PC-3 (cell line): ENCODE results near the gene BRD9. TPM values are rescaled to one million over a fixed set of nuclear protein-coding genes. Genes with fewer than 3 reads are reported as not detected.
"Not testable (repeated sequence)": the region's sequence is repeated elsewhere in the genome, so short reads cannot be mapped to it uniquely, and the experiment has no call there.

Experiments used
- ATAC-seq: fragments of 200-7000 bp; cut with Tn5 transposase; 2 replicates; pipeline ENCODE4 v1.9.1; 2020; ENCODE audit warnings: mild to moderate bottlenecking, moderate library complexity
- BruUV-seq: library from RNA; stranded (reverse); fragments of 400-500 nt; replicated peaks from 2 replicates; lab custom pipeline; 2021; lab: Mats Ljungman, UMichigan
- CTCF ChIA-PET: fragments of 300-600 bp; sonication (Branson Sonifier 250); formaldehyde crosslinking; loops from one replicate; lab custom pipeline; 2022; ENCODE audit warnings: antibody characterized with exemption; lab: Charles Lee
- POLR2A ChIA-PET: fragments of 300-600 bp; sonication (Branson Sonifier 250); formaldehyde crosslinking; loops from one replicate; lab custom pipeline; 2022; ENCODE audit warnings: antibody characterized with exemption; ENCODE audit not compliant: unreplicated experiment; lab: Charles Lee
- DNase-seq: peaks from one replicate; pipeline ENCODE4 v3.0.0-alpha.2; 2015
- H2AFZ ChIP-seq: fragments of 300-600 bp; sonication (generic); 2 replicates; pipeline ENCODE4 v1.6.0; 2016; ENCODE audit warnings: antibody characterized with exemption, low read length
- H3F3A ChIP-seq: fragments of 300-600 bp; sonication (generic); one replicate; pipeline ENCODE4 v1.6.0; 2017; ENCODE audit warnings: antibody characterized with exemption, low read length, control low read depth, mild to moderate bottlenecking; ENCODE audit not compliant: unreplicated experiment
- H3K27ac ChIP-seq: fragments of 300-600 bp; sonication (generic); 2 replicates; pipeline ENCODE4 v1.5.1; 2016; ENCODE audit warnings: mild to moderate bottlenecking, low read length
- H3K27me3 ChIP-seq: fragments of 300-600 bp; sonication (generic); 2 replicates; pipeline ENCODE4 v1.6.1; 2016; ENCODE audit warnings: low read length, mixed read lengths
- H3K36me3 ChIP-seq: fragments of 300-600 bp; sonication (generic); 2 replicates; pipeline ENCODE4 v1.6.1; 2016; ENCODE audit warnings: low read depth, mixed run types, low read length, mixed read lengths
- H3K4me1 ChIP-seq: fragments of 300-600 bp; sonication (generic); 2 replicates; pipeline ENCODE4 v1.5.1; 2016; ENCODE audit warnings: low read length; ENCODE audit not compliant: insufficient read depth
- H3K4me2 ChIP-seq: fragments of 300-600 bp; sonication (generic); 2 replicates; pipeline ENCODE4 v1.6.0; 2016; ENCODE audit warnings: low read length
- H3K4me3 ChIP-seq: fragments of 300-600 bp; sonication (generic); 2 replicates; pipeline ENCODE4 v1.5.1; 2016; ENCODE audit warnings: mild to moderate bottlenecking, low read length, mixed read lengths
- H3K79me2 ChIP-seq: fragments of 300-600 bp; sonication (generic); 2 replicates; pipeline ENCODE4 v1.6.1; 2017; ENCODE audit warnings: low read length, mixed read lengths
- H3K9ac ChIP-seq: fragments of 300-600 bp; sonication (generic); 2 replicates; pipeline ENCODE4 v1.6.0; 2016; ENCODE audit warnings: mild to moderate bottlenecking, low read length
- H3K9me2 ChIP-seq: fragments of 300-600 bp; sonication (generic); replicated peaks from 2 replicates; pipeline ENCODE4 v1.6.1; 2016; ENCODE audit warnings: mixed run types, low read length, mixed read lengths
- H3K9me3 ChIP-seq: fragments of 300-600 bp; sonication (generic); 2 replicates; pipeline ENCODE4 v1.6.1; 2016; ENCODE audit warnings: low read length, mixed read lengths
- H4K20me1 ChIP-seq: fragments of 300-600 bp; sonication (generic); 2 replicates; pipeline ENCODE4 v1.6.1; 2016; ENCODE audit warnings: low read length, mixed read lengths
- CTCF ChIP-seq: fragments of 300-600 bp; sonication (generic); conservative IDR thresholded peaks from 2 replicates; pipeline ENCODE4 v1.5.1; 2017; ENCODE audit warnings: antibody characterized with exemption, low read depth, mild to moderate bottlenecking, low read length
- EZH2 ChIP-seq: fragments of 300-600 bp; sonication (generic); IDR thresholded peaks from one replicate; pipeline ENCODE4 v1.6.1; 2017; ENCODE audit warnings: antibody characterized with exemption, mild to moderate bottlenecking, low read length; ENCODE audit not compliant: unreplicated experiment
- EZH2phosphoT487 ChIP-seq: fragments of 300-600 bp; sonication (generic); IDR thresholded peaks from 2 replicates; pipeline ENCODE4 v1.6.1; 2018; ENCODE audit warnings: mild to moderate bottlenecking, antibody characterized with exemption, low read length, borderline replicate concordance
- intact Hi-C: fragments of 100-400 bp; cut with micrococcal nuclease; formaldehyde crosslinking; loops from 2 replicates; pipeline ENCODE4 v1.9.0; 2023
- total RNA-seq: library from RNA; depleted of rRNA; stranded (reverse); fragments of >200 nt; gene quantifications from 2 replicates; pipeline ENCODE4 v1.2.3, GENCODE V29; 2014

Gene BRD9
- total RNA-seq, 1 experiment from 2014 or later: 50.4 TPM

GRCh38 chr5:916441-917293 is 24.1 kb upstream of the BRD9 start:
- intact Hi-C loops: no loop called here
- ATAC-seq (no peak), DNase-seq (no peak)
- Histone ChIP-seq H3K4me2 (no peak overlapping the region), H3K9ac (no peak overlapping the region), H4K20me1 (no peaks in the 10 kb centered on the region), H3K27ac (no peak overlapping the region), H3K27me3 (no peaks in the 10 kb centered on the region), H3K9me2 (no peaks in the 10 kb centered on the region), H3K79me2 (peaks cover 15% of the 10 kb centered on the region), H3K36me3 (peaks cover 45% of the 10 kb centered on the region), H3K4me3 (no peak overlapping the region), H3K9me3 (no peaks in the 10 kb centered on the region), H2AFZ (no peak overlapping the region), H3K4me1 (peaks cover 18% of the 10 kb centered on the region), H3F3A (peaks cover 4% of the 10 kb centered on the region)
- POLR2A ChIA-PET: interaction anchor here (0.6 kb wide), 1 partner anchor 626 kb away, joined by 4 read pairs; no protein-coding TSS in a partner anchor
- BruUV-seq: no TSS peak
- no peak for TF ChIP-seq EZH2phosphoT487
- no peak for TF ChIP-seq CTCF
- TF ChIP-seq EZH2: no peak
- CTCF ChIA-PET: no interaction called here

GRCh38 chr5:915946-916345 is 23.3 kb upstream of the BRD9 start:
- no peaks in the 10 kb centered on the region for H3K27me3 ChIP-seq
- TF ChIP-seq EZH2phosphoT487 (no peak), CTCF (no peak), EZH2 (no peak)
- peaks cover 6% of the 10 kb centered on the region for H3F3A ChIP-seq
- H3K9me2 ChIP-seq: no peaks in the 10 kb centered on the region
- POLR2A ChIA-PET: interaction anchor here (0.6 kb wide), 1 partner anchor 627 kb away, joined by 4 read pairs; no protein-coding TSS in a partner anchor
- no peak overlapping the region for H3K4me3 ChIP-seq
- H4K20me1 ChIP-seq: no peaks in the 10 kb centered on the region
- no peak overlapping the region for H3K4me2 ChIP-seq
- CTCF ChIA-PET: no interaction called here
- intact Hi-C loops: no loop called here
- DNase-seq (no peak), ATAC-seq (no peak)
- H3K9ac ChIP-seq: no peak overlapping the region
- no peak overlapping the region for H3K27ac ChIP-seq
- H2AFZ ChIP-seq: no peak overlapping the region
- H3K79me2 ChIP-seq: peaks cover 15% of the 10 kb centered on the region
- H3K4me1 ChIP-seq: peaks cover 25% of the 10 kb centered on the region
- H3K9me3 ChIP-seq: no peaks in the 10 kb centered on the region
- peaks cover 46% of the 10 kb centered on the region for H3K36me3 ChIP-seq
- BruUV-seq: no TSS peak

- ATAC-seq, H4K20me1 ChIP-seq, H3K9me2 ChIP-seq, CTCF ChIA-PET, H3K9me3 ChIP-seq, H2AFZ ChIP-seq, H3K4me3 ChIP-seq, BruUV-seq, H3K9ac ChIP-seq, H3K4me2 ChIP-seq, H3F3A ChIP-seq, DNase-seq, H3K27me3 ChIP-seq, POLR2A ChIA-PET, H3K27ac ChIP-seq, intact Hi-C loops: not testable (repeated sequence)
- Histone ChIP-seq H3K4me1 (peaks cover 31% of the 10 kb centered on the region), H3K79me2 (peaks cover 15% of the 10 kb centered on the region), H3K36me3 (peaks cover 51% of the 10 kb centered on the region)
These were observed 22.7 kb upstream of the BRD9 start for GRCh38 chr5:915346-915745.
